ENCODE measurements around the gene PRRC1.

Gene PRRC1

DNA sequence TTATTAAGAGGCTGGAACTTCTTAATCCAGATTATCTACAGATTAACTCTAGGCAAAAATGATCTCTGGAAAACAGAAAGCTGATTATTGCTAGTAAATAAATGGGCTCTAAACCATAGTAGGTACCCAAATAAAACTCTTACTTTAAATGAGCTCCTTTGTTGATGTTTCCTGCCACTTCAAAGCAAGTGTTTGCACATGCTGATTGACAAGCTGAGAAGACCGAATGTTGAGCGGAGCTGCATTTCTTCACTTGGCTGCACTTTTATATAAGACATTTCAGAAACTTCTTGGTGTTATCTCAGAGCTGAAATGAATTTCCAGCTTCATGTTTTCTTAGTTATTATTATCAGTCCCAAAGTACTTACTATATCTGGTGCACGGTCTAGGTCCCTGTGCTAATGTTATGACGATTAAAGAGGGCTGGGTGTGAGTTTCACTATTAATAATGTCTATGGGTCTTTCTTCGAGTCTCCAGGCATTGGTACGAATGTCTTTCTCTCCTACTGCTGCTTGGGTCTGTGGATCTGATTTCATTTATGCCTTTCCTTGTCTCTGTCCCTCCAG, 72.8 kb downstream of the PRRC1 start:
- no peak for DNase-seq (ENCODE audit: low read depth)
- TF ChIP-seq, protein P1, sequence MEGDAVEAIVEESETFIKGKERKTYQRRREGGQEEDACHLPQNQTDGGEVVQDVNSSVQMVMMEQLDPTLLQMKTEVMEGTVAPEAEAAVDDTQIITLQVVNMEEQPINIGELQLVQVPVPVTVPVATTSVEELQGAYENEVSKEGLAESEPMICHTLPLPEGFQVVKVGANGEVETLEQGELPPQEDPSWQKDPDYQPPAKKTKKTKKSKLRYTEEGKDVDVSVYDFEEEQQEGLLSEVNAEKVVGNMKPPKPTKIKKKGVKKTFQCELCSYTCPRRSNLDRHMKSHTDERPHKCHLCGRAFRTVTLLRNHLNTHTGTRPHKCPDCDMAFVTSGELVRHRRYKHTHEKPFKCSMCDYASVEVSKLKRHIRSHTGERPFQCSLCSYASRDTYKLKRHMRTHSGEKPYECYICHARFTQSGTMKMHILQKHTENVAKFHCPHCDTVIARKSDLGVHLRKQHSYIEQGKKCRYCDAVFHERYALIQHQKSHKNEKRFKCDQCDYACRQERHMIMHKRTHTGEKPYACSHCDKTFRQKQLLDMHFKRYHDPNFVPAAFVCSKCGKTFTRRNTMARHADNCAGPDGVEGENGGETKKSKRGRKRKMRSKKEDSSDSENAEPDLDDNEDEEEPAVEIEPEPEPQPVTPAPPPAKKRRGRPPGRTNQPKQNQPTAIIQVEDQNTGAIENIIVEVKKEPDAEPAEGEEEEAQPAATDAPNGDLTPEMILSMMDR (IDR thresholded peaks at IDR 0.05; ENCODE audit: control insufficient read depth, insufficient read depth, low read depth, low read length, missing control alignments): no peak

DNA sequence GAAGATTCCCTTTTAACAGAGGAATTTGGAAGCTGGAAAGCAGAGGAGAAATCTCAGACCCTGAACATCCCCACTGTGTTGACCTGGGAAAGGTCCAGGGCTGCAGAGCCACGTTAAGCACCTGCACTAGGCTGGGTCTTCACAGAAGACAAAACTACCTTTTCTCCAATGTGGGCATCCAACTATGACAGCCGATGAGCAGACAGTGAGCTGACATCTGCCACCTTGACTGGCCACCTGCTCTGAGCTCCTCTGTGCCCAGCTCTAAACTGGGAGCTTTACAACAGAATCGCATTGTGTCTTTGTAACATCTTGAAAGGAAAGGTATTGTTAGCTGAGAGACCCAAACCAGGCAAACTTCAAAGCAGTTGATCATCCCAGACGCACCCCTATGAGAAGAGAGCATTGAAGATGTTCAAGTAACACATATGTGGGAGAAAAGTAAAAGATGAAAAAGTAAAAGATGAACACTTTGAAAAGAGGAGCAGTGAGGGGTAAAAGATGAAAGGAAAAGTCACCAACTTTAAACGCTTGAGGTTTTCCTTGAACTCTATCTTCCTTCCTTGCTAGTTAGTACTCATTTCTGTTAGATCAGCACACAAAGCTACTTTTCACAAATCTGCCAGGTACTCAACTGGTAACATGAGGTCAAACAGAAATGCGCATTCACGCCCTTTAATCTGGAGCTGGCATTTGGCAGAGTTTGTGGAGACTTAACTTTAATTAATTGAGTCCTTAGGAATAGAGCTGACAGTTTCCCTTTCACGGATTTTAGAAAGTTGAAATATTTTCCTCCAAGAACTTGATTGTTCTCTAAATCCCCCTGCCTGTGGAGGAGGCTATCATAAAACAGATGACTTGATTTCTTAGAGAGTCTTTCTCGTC, 78.3 kb downstream of the PRRC1 start:
- TF ChIP-seq, protein P1 (IDR thresholded peaks at IDR 0.05; ENCODE audit: control insufficient read depth, insufficient read depth, low read depth, low read length, missing control alignments): no peak
- no peak overlapping the region for H3K4me3 ChIP-seq (ENCODE audit: control insufficient read depth, low read depth, low read length)
- DNase-seq (ENCODE audit: low read depth): no peak

More for the DNA sequence above, 72.8 kb downstream of the PRRC1 start:
- H3K4me3 ChIP-seq (ENCODE audit: control insufficient read depth, low read depth, low read length): no peak overlapping the region

DNA sequence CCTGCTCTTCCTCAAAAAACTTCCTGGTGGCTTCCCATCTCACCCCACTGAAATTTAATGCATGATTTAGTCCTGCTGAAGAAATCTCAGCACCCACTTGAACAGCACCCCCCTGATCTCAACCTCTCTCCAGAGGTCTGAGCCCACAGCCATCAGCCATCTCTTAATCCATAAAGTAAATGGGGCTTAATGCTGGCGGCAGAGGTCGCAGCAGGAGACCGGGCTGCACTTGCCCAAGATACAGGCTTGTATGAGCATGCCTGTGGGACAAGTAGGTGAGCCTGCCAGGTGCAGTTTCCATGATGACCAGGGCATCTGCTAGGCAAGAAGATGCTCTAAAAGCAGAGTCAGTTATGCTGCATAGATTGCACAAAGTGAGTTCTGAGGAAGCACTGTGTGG, 79.1 kb downstream of the PRRC1 start:
- DNase-seq (ENCODE audit: low read depth): no peak
- TF ChIP-seq, protein P1 (IDR thresholded peaks at IDR 0.05; ENCODE audit: control insufficient read depth, insufficient read depth, low read depth, low read length, missing control alignments): no peak
- no peak overlapping the region for H3K4me3 ChIP-seq (ENCODE audit: control insufficient read depth, low read depth, low read length)

DNA sequence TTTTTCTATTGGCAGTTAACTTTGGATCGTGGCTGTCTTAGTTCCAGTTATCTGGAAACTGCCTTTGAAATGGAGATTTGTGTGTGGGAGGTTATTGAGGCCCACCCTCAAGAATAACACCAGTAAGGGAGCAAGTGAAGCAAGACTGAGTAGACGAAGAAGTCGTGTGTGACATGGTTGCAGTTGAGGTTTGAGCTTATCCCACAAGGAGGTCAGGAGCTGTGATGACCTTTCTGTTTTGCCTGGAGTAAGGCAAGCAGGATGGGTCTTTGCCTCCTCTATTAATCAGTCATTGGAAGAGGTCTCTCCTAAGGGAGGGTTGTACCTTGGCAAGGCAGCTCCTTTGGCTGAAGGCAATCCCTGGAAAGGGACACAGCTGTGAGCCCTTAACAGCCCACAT, 81.9 kb downstream of the PRRC1 start:
- no peak for DNase-seq (ENCODE audit: low read depth)
- H3K4me3 ChIP-seq (ENCODE audit: control insufficient read depth, low read depth, low read length): no peak overlapping the region
- TF ChIP-seq, protein P1 (IDR thresholded peaks at IDR 0.05; ENCODE audit: control insufficient read depth, insufficient read depth, low read depth, low read length, missing control alignments): no peak

DNA sequence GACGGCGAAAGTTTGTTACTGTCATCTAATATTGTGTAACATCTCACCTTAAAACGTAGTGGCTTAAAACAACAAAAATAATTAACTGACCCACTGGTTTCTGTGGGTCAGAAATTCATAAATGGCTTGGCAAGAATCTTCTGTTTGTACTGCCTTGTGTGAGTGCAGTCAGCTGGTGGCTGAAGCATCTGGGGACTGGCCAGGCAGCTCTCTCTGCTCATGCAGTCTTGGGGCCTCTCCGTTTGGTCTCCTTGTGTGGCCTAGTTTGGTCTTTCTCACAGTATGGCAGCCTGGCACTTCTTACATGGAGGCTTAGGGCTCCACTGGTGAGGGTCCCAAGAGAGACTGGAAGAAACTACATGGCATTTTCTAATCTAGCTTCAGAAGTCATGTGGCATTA, 82.4 kb downstream of the PRRC1 start:
- TF ChIP-seq, protein P1 (IDR thresholded peaks at IDR 0.05; ENCODE audit: control insufficient read depth, insufficient read depth, low read depth, low read length, missing control alignments): no peak
- no peak for DNase-seq (ENCODE audit: low read depth)
- H3K4me3 ChIP-seq (ENCODE audit: control insufficient read depth, low read depth, low read length): no peak overlapping the region

DNA sequence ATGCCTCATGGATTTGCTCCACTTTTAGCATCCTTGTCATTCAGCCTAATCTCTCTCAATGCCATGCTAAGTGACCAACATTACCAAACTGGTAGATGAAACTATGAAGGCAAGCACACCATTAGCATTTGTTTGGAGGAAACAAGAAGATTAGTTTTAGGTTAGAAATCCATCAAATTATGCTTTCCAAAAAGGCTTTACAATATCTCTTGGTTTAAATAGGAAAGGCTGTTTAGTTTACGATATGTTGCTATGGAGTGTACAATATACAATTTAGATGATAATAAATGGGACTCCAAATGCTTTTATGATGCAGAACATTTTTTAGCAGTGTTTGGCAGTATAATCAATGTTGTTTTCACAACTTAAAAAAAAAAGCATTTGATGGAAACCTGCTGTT, 83.7 kb downstream of the PRRC1 start:
- DNase-seq (ENCODE audit: low read depth): no peak
- no peak overlapping the region for H3K4me3 ChIP-seq (ENCODE audit: control insufficient read depth, low read depth, low read length)
- TF ChIP-seq, protein P1 (IDR thresholded peaks at IDR 0.05; ENCODE audit: control insufficient read depth, insufficient read depth, low read depth, low read length, missing control alignments): no peak
